Measurements from ENCODE around the gene PARVA. TPM values are rescaled to one million over a fixed set of nuclear protein-coding genes. Genes with fewer than 3 reads are reported as not detected.

Gene PARVA
- total and polyA plus RNA-seq, 7 donors, result 15.7 to 195 (median 110) TPM

- intact Hi-C loops (cut with DNase I), result no loop called here
- Histone ChIP-seq H3K4me1 (peaks cover 0 to 91% (median 78%) of the 10 kb centered on the region in 4 donors), H3K4me3 (no peak overlapping the region), H3K36me3 (no peaks in the 10 kb centered on the region), H3K27ac (peak overlapping the region; percentile 97 to 99 (median 98)), H3K9me3 (no peaks in the 10 kb centered on the region), H3K27me3 (no peaks in the 10 kb centered on the region)
- TF ChIP-seq POLR2A (IDR thresholded peaks at IDR 0.05), result no peak
- TF ChIP-seq POLR2AphosphoS5 (IDR thresholded peaks at IDR 0.05), result no peak
- no peak for TF ChIP-seq CTCF (IDR thresholded peaks at IDR 0.05)
- TF ChIP-seq EP300 (IDR thresholded peaks at IDR 0.05), result no peak
- no peak for DNase-seq
- 87 to 89% methylated on average over 4 of the region's 4 CpGs for WGBS, 2 donors
These were observed 30.9 kb downstream of the PARVA start for GRCh38 chr11:12408156-12408770.

- no peaks in the 10 kb centered on the region for H3K27me3 ChIP-seq
- WGBS, 2 donors, result 69 to 76% methylated on average over 3 of the region's 3 CpGs
- intact Hi-C loops (cut with DNase I), result loop anchor here (2.0 to 5.0 kb wide), 5 partner anchors 21 to 479 kb away; no protein-coding TSS in a partner anchor
- TF ChIP-seq POLR2A (IDR thresholded peaks at IDR 0.05) (no peak), POLR2AphosphoS5 (IDR thresholded peaks at IDR 0.05) (no peak), CTCF (IDR thresholded peaks at IDR 0.05) (no peak), EP300 (IDR thresholded peaks at IDR 0.05) (no peak)
- DNase-seq, result no peak
- peak overlapping the region in 2 of 4 donors; percentile 24 to 27 for H3K4me3 ChIP-seq
- H3K4me1 ChIP-seq, result peaks cover 0 to 91% (median 78%) of the 10 kb centered on the region in 4 donors
- H3K9me3 ChIP-seq, result no peaks in the 10 kb centered on the region
- no peaks in the 10 kb centered on the region for H3K36me3 ChIP-seq
- H3K27ac ChIP-seq, result peak overlapping the region; percentile 97 to 99 (median 98)
These were observed 32.2 kb downstream of the PARVA start for GRCh38 chr11:12409621-12410005.

- TF ChIP-seq CTCF (IDR thresholded peaks at IDR 0.05) (no peak), EP300 (IDR thresholded peaks at IDR 0.05) (peak in 2 of 4 donors; percentile 68 to 92), POLR2AphosphoS5 (IDR thresholded peaks at IDR 0.05) (peak; percentile 64 to 81 (median 72)), POLR2A (IDR thresholded peaks at IDR 0.05) (peak; percentile 26 to 41)
These were observed 32.8 kb downstream of the PARVA start for GRCh38 chr11:12410006-12410728.

GRCh38 chr11:12411393-12411792, 34.0 kb downstream of the PARVA start:
- Histone ChIP-seq H3K27ac (peak overlapping the region; percentile 97 to 99 (median 98)), H3K9me3 (no peaks in the 10 kb centered on the region), H3K4me1 (peaks cover 0 to 97% (median 91%) of the 10 kb centered on the region in 4 donors), H3K27me3 (no peaks in the 10 kb centered on the region), H3K4me3 (no peak overlapping the region), H3K36me3 (no peaks in the 10 kb centered on the region)
- intact Hi-C loops (cut with DNase I), result loop anchor here (2.0 to 5.0 kb wide), 5 partner anchors 19 to 477 kb away; no protein-coding TSS in a partner anchor
- TF ChIP-seq CTCF (IDR thresholded peaks at IDR 0.05), result no peak
- no peak for TF ChIP-seq POLR2A (IDR thresholded peaks at IDR 0.05)
- no peak for TF ChIP-seq POLR2AphosphoS5 (IDR thresholded peaks at IDR 0.05)
- no peak for TF ChIP-seq EP300 (IDR thresholded peaks at IDR 0.05)
- 91 to 95% methylated on average over 3 of the region's 3 CpGs for WGBS, 2 donors
- no peak for DNase-seq

More at GRCh38 chr11:12410006-12410728, 32.8 kb downstream of the PARVA start:
- DNase-seq, result peak; percentile 92
- peaks cover 0 to 91% (median 79%) of the 10 kb centered on the region in 4 donors for H3K4me1 ChIP-seq
- no peaks in the 10 kb centered on the region for H3K27me3 ChIP-seq
- intact Hi-C loops (cut with DNase I), result loop anchor here (2.0 to 5.0 kb wide), 5 partner anchors 21 to 479 kb away; no protein-coding TSS in a partner anchor
- H3K36me3 ChIP-seq, result no peaks in the 10 kb centered on the region
- H3K9me3 ChIP-seq, result no peaks in the 10 kb centered on the region
- peak overlapping the region; percentile 97 to 99 (median 98) for H3K27ac ChIP-seq
- WGBS, 2 donors, result 56 to 76% methylated on average over 10 of the region's 10 CpGs
- peak overlapping the region; percentile 4 to 27 (median 20) for H3K4me3 ChIP-seq

Measured in sigmoid colon (tissue), 7 donors.